ENCODE data around the gene TMEM223. TPM values are rescaled to one million over a fixed set of nuclear protein-coding genes. Genes with fewer than 3 reads are reported as not detected.

The TMEM223 gene
- total and polyA plus RNA-seq, 9 of the 15 experiments (the other 6 are each of a cell fraction or from before 2014, with no cell fraction given): 5.9 to 34.5 (median 19.6) TPM

DNA sequence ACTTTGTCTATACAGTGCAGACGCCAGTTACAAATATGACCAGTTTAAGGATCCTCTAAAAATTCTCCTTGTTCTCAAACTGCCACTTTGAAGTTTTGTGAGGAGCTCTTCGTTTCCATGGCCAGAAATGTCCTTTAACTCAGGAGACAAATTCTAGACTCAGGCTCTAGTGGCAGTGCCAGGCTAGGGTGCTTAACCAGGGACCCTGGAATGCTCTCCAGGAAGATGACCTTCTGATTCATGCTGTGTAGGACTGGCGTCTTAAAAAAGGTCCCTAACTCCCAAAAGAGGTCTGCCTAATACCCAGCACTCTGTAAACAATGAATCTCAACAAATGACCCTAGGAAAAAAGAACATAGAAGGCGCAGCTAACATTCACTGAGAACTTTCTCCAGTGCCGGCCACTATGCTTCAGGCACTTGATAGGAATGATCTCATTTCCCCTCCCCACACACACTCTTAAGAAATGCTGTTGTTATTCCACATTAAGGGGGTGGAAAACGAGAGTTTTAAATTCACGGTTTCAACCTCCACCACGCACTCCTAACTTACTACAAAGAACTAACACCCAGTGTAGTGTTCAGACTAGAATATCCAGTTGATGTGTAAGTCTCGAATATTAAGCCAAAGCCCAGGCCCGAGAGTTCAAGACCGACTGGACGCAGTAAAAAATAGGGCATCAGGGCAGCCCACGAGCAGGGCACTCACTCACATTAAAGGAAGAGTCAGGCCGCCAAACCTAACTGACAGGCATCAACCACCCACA is 12.7 kb upstream of the TMEM223 start (continued):
- TF ChIP-seq, protein P1, sequence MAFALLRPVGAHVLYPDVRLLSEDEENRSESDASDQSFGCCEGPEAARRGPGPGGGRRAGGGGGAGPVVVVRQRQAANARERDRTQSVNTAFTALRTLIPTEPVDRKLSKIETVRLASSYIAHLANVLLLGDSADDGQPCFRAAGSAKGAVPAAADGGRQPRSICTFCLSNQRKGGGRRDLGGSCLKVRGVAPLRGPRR (CRISPR knock-in tag; IDR thresholded peaks at IDR 0.05): no peak
- TF ChIP-seq CLOCK (CRISPR knock-in tag; IDR thresholded peaks at IDR 0.05; ENCODE audit: borderline replicate concordance): no peak
- no peak for TF ChIP-seq THRA (IDR thresholded peaks at IDR 0.05)
- TF ChIP-seq ZNF436 (CRISPR knock-in tag; IDR thresholded peaks at IDR 0.05): no peak
- TF ChIP-seq ATF3 (IDR thresholded peaks at IDR 0.05): peak; percentile 24; the same call in 1 of the 2 replicates
- TF ChIP-seq ATF3 (CRISPR knock-in tag; conservative IDR thresholded peaks at IDR 0.05): no peak
- TF ChIP-seq PRPF4 (IDR thresholded peaks at IDR 0.05; ENCODE audit: insufficient read depth, low read depth, low read length, poor library complexity, severe bottlenecking): no peak
- peak; percentile 57 for TF ChIP-seq GTF2E2 (tag; IDR thresholded peaks at IDR 0.05)
- no peak for TF ChIP-seq LARP7 (IDR thresholded peaks at IDR 0.05)
- no peak for TF ChIP-seq LEF1 (IDR thresholded peaks at IDR 0.05)
- no peak for TF ChIP-seq LCOR (CRISPR knock-in tag; IDR thresholded peaks at IDR 0.05)
- no peak for TF ChIP-seq SNIP1 (IDR thresholded peaks at IDR 0.05; ENCODE audit: low read depth)
- TF ChIP-seq, protein P2, sequence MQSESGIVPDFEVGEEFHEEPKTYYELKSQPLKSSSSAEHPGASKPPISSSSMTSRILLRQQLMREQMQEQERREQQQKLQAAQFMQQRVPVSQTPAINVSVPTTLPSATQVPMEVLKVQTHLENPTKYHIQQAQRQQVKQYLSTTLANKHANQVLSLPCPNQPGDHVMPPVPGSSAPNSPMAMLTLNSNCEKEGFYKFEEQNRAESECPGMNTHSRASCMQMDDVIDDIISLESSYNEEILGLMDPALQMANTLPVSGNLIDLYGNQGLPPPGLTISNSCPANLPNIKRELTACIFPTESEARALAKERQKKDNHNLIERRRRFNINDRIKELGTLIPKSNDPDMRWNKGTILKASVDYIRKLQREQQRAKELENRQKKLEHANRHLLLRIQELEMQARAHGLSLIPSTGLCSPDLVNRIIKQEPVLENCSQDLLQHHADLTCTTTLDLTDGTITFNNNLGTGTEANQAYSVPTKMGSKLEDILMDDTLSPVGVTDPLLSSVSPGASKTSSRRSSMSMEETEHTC (IDR thresholded peaks at IDR 0.05): no peak
- 0 out of 4 replicates have a peak, but pooled peaks of 1 of the 2 experiments have one; percentile 35 for TF ChIP-seq FOXA3 (CRISPR knock-in tag; conservative IDR thresholded peaks at IDR 0.05 in 1 of 2, IDR thresholded peaks at IDR 0.05 in 1 of 2)
- no peak for TF ChIP-seq L3MBTL2 (IDR thresholded peaks at IDR 0.05)
- no peak for TF ChIP-seq RBM22 (IDR thresholded peaks at IDR 0.05; ENCODE audit: low read depth, low read length, poor library complexity, severe bottlenecking)
- no peak for TF ChIP-seq ADNP (tag; IDR thresholded peaks at IDR 0.05)
- TF ChIP-seq, protein P3, sequence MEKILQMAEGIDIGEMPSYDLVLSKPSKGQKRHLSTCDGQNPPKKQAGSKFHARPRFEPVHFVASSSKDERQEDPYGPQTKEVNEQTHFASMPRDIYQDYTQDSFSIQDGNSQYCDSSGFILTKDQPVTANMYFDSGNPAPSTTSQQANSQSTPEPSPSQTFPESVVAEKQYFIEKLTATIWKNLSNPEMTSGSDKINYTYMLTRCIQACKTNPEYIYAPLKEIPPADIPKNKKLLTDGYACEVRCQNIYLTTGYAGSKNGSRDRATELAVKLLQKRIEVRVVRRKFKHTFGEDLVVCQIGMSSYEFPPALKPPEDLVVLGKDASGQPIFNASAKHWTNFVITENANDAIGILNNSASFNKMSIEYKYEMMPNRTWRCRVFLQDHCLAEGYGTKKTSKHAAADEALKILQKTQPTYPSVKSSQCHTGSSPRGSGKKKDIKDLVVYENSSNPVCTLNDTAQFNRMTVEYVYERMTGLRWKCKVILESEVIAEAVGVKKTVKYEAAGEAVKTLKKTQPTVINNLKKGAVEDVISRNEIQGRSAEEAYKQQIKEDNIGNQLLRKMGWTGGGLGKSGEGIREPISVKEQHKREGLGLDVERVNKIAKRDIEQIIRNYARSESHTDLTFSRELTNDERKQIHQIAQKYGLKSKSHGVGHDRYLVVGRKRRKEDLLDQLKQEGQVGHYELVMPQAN (IDR thresholded peaks at IDR 0.05; ENCODE audit: borderline replicate concordance): peak; percentile 37; the same call in 1 of the 2 replicates

All from K562 (cell line).